Stimulated activated CD4-positive, alpha-beta T cell treated with anti-CD3 and anti-CD28 coated beads, TNF-alpha, amount 100 ng/mL, for 24 hours (primary cell): ENCODE measurements around the gene GPR132.
"Not testable (repeated sequence)": the region's sequence is repeated elsewhere in the genome, so short reads cannot be mapped to it uniquely, and the experiment has no call there.

ENCODE experiments used
- DNase-seq, 3 experiments: peaks; one replicate each; pipeline ENCODE4 v3.0.0-alpha.2; 2020; ENCODE audit warnings: low read depth in 3 of 3

The GPR132 gene

GRCh38 chr14:105042813-105043212 is 22.4 kb downstream of the GPR132 start:
- no peak for DNase-seq

DNA sequence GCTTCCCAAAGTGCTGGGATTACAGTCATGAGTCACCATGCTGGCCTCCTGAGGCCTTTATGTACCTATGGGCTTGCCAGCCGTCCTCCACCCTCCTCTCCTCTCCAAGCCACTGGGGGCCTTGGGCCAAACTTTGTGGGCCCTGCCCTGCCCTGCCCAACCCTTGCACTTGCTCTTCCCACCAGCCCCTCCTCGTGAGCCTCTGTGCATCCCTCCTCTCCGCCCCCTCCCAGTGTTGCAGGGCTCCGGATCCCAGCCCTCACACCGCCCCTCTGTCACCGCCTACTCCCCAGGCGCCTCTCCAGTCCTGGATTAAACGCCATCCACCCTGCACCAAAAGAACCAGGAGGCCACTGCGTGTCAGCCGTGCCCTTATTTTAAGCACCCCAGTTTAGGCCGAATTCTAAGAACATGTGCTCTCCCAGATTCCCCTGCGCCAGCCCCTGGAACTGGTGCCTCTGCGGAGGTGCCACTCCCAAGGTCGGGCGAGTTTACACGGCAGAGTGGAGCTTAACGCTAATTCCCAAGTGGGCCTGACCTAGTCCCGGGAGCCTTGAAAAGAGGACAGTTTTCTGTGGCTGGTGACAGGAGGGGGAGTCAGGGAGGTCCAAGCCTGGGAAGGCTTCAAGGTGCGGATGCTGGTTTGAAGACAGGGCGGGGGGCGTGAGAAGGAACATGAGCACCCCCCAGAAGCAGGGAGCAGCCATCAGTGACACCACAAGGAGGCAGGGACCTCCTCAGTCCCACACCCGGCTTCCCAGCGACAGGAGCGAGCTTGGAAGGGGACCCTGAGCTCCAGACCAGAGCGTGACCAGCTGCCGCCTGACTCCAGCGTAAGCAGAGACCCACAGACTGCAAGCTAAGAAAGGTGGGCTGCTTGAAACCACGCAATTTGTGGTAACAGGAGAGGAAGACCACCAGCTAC is 23.1 kb downstream of the GPR132 start:
- no peak for DNase-seq

DNA sequence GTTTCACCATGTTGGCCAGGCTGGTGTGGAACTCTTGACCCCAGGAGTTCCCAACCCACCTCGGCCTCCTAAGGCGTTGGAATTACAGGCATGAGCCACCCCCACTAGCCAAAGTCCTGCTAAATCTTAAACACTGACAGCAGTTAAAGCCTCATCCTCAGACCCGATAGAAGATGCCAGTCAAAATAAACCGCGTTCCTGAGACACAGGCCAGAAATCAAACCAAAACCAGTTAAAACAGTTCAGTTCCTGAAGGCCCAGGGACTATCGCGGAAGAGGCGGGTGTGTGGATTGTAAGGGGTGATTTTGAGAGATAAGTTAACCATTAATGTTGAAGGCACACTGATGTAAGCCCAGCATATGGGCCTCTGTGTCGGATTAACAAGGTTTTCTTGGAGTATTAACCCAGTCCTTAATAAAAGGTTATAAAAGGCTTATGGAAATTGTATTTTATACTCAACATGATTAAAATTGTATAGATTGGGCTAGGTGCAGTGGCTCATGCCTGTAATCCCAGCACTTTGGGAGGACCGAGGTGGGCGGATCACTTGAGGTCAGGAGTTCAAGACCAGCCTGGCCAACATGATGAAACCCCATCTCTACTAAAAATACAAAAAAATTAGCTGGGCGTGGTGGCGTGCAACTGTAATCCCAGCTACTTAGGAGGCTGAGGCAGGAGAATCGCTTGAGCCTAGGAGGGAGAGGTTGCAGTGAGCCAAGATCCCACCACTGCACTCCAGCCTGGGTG is 25.6 kb downstream of the GPR132 start:
- DNase-seq, result no peak

GRCh38 chr14:105035616-105036015 is 29.6 kb downstream of the GPR132 start:
- DNase-seq, result not testable (repeated sequence)

- DNase-seq, result no peak
Observed at GRCh38 chr14:105034315-105035039, 30.8 kb downstream of the GPR132 start.

DNA sequence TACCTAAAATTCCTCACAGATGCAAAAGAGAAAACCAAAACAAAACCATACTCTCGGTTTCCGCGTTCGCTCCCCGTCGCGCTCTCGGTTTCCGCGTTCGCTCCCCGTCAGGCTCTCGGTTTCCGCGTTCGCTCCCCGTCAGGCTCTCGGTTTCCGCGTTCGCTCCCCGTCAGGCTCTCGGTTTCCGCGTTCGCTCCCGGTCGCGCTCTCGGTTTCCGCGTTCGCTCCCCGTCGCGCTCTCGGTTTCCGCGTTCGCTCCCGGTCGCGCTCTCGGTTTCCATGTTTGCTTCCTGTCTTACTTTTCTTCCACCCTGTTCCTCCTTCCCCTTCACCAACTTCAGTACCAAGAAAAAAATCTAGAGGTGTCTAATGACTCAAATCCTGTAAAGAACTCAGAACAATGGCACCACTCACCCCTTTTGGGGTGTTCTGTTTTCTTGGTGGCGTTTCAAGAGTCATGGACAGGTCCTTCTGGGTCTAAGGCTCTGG is 31.8 kb downstream of the GPR132 start:
- not testable (repeated sequence) for DNase-seq

DNA sequence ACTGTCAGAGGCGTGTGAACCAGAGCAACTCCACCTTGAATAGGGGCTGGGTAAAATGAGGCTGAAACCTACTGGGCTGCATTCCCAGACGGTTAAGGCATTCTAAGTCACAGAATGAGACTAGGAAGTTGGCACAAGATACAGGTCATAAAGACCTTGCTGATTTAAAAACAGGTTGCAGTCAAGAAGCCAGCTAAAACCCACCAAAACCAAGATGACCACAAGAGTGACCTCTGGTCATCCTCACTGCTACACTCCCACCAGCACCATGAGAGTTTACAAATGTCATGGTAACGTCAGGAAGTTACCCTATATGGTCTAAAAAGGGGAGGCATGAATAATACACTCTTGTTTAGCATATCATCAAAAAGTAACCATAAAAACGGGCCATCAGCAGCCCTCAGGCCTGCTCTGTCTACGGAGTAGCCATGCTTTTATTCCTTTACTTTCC is 32.8 kb downstream of the GPR132 start:
- not testable (repeated sequence) for DNase-seq

DNA sequence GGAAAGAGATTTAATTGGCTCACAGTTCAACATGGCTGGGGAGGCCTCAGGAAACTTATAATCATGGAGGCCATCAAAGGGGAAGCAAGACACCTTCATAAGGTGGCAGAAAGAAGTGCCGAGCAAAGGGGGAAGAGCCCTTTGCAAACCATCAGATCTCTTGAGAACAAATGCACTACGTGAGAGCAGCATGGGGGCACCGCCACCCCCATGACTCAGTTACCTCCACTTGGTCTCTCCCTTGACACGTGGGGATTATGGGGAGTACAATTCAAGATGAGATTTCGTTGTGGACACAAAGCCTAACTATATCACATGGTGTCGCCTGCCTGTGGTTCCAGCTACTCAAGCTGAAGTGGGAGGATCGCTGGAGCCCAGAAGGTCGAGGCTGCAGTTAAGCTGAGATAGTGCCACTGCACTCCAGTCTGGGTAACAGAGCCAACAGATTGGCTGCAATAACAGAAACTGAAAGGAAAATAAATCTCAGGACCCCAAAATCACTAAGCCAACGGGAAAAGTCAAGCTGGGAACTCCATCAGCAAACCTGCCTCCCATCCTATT is 34.3 kb downstream of the GPR132 start:
- DNase-seq, result no peak

- DNase-seq, result no peak
Observed at GRCh38 chr14:105030194-105030593, 35.0 kb downstream of the GPR132 start.

GRCh38 chr14:105029402-105029801 is 35.8 kb downstream of the GPR132 start:
- DNase-seq, result no peak

DNA sequence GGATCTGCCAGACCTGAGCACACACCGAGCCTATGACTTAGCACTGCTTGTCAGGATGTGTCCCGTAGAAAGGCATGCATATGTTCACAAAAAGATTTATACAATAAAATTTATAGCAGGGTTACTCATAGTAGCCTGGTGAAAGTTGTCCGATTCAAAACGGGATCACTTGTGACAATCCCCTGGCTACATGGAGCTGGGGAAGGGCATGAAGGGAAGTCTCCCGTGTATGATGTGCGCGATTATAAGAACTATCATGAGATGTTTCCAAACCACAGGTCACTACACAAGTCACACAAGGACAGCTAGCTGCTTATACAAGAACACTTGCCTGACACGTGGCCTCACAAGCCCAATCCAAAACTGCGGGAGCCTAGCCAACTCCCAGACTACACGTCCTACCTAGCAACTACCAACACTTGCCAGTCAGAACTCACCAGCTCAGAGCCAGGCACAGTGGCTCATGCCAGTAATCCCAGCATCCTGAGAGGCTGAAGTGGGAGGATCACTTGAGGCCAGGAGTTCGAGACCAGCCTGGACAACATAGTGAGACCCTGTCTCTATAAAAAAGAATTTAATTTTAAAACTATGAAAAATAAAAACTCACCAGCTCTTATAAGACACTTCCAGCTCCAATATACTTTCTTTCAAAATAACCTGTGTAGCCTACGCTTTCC is 36.8 kb downstream of the GPR132 start:
- no peak for DNase-seq

DNA sequence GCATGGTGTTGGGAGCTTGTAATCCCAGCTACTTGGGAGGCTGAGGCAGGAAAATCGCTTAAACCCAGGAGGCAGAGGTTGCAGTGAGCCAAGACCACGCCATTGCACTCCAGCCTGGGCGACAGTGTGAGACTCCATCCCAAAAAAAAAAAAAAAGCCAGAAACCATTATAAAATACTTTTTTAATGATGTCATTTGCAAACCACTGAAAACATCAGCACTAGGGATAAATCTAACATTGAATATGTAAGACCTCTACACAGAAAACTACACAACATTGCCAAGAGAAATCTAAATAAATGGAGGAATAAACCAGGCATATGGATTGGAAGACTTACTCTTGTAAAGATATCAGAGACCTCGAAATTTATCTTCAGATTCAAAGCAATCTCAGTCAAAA is 37.5 kb downstream of the GPR132 start:
- DNase-seq, result not testable (repeated sequence)

GRCh38 chr14:105026802-105027563 is 38.2 kb downstream of the GPR132 start:
- no peak for DNase-seq

- no peak for DNase-seq
Observed at GRCh38 chr14:105026033-105026785, 39.0 kb downstream of the GPR132 start.

DNA sequence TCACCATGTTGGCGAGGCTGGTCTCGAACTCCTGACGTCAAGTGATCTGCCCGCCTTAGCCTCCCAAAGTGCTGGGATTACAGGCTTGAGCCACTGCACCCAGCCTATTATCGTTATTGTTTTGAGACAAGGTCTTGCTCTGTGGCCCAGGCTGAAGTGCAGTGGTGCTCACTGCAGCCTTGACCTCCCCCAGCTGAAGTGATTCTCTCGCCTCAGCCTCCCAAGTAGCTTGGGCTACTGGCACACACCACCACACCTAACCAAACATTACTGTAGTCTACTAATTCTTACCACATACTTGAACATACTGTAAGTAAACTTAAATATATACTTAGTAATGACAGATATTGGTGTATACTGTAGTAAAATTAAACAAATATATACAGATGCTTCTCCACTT is 39.8 kb downstream of the GPR132 start:
- DNase-seq, result no peak

DNA sequence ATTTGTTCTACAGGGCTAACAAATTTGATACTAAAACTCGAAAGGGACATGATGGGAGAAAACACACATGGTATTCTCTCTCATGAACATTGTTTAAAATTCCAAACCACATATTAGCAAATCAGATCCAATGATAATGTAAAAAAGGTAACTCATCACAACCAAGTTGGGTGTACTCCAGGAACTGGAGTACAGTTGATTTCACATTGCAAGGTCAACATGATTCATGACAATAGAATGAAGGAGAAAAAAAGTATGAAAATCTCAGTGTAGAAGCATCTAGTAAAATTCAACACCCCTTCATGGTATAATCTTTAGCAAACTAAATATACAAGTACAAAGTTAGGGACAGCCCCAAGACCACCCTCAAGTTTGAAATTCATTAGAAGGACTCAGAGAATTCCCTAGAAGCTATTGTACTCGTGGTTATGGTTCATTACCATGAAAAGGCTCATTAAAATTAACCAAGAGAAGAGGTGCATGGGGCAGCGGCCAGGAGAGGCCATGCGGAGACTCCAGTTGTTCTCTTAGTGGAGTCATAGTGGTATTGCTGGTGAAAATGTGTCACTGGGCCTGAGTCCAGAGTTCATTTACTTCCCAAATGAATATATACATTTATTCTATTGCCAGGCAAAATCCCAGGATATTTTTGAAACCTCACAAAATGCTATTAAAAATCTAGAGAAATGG is 41.3 kb downstream of the GPR132 start:
- no peak for DNase-seq

GRCh38 chr14:105023144-105023543 is 42.1 kb downstream of the GPR132 start:
- DNase-seq, result no peak

DNA sequence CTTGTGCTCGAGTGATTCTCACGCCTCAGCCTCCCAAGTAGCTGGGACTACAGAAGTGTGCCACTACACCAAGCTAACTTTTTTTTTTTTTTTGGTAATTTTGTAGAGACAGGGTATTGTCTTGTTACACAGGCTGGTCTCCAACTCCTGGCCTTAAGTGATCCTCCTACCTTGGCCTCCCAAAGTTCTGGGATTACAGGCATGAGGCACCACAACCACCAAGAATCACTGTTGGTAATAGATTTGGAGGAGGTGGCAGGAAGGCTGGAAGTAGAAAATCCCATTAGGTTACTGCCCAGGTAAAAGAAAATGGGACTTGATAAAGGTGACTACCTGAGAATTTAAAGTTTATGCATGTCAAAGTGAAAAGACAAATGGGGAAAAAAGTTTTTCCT is 43.0 kb downstream of the GPR132 start:
- DNase-seq, result no peak
